HCT116 (cell line): ENCODE data around the gene DENND1C. TPM values are rescaled to one million over a fixed set of nuclear protein-coding genes. Genes with fewer than 3 reads are reported as not detected.

Experiments
- ATAC-seq: fragments of 200-7000 bp; cut with Tn5 transposase; 2 replicates; pipeline ENCODE4 v1.9.1; 2020; ENCODE audit warnings: mild to moderate bottlenecking, moderate library complexity
- BruUV-seq: library from RNA; stranded (reverse); fragments of 400-500 nt; replicated peaks from 2 replicates; lab custom pipeline; 2021; lab: Mats Ljungman, UMichigan
- CTCF ChIA-PET: fragments of 300-600 bp; sonication (Branson Sonifier 250); formaldehyde crosslinking; loops from one replicate; lab custom pipeline; 2021; ENCODE audit warnings: antibody characterized with exemption; lab: Charles Lee
- POLR2A ChIA-PET: fragments of 300-600, 350-600 bp; sonication (Branson Sonifier 250); formaldehyde crosslinking; loops from one replicate; lab custom pipeline; 2021; ENCODE audit warnings: antibody characterized with exemption; lab: Charles Lee
- RAD21 ChIA-PET, 2 experiments: fragments of 300-600 bp; sonication (Branson Sonifier 250); formaldehyde crosslinking; loops; one replicate each; lab custom pipeline; 2023; ENCODE audit warnings: low total read pairs in 2 of 2; ENCODE audit not compliant: uncharacterized antibody in 2 of 2, unreplicated experiment in 2 of 2, low non-redundant PET in 1 of 2; lab: Charles Lee
- DNase-seq: peaks from one replicate; pipeline ENCODE4 v3.0.0-alpha.2; 2010; ENCODE audit warnings: low read depth, low spot score
- H2AFZ ChIP-seq: fragments of 200-600 bp; shearing (Covaris generic), sonication (generic); 2 replicates; pipeline ENCODE4 v1.6.1; 2017; ENCODE audit warnings: low read depth, mixed run types, mixed read lengths, antibody characterized with exemption, low read length; ENCODE audit not compliant: poor library complexity, severe bottlenecking
- H3K27ac ChIP-seq: 2 replicates; pipeline ENCODE4 v1.5.1; 2012; ENCODE audit warnings: low read depth, low read length
- H3K27me3 ChIP-seq: fragments of 200-600 bp; sonication (generic); 2 replicates; pipeline ENCODE4 v1.6.1; 2016; ENCODE audit warnings: mixed run types, low read length, mixed read lengths; ENCODE audit not compliant: insufficient read depth
- H3K36me3 ChIP-seq, 2 experiments: fragments of 200-500 bp in 1 of 2; fragments of 200-600 bp in 1 of 2; sonication (Bioruptor generic) in 1 of 2; sonication (generic) in 1 of 2; 2 replicates each; pipeline versions ENCODE4 v1.5.1 to v1.6.1; 2014 to 2016; ENCODE audit warnings: low read length in 2 of 2, inconsistent platforms in 1 of 2, mixed read lengths in 1 of 2, mixed run types in 1 of 2; ENCODE audit not compliant: insufficient read depth in 2 of 2, control insufficient read depth in 1 of 2
- H3K4me1 ChIP-seq, 2 experiments: fragments of 200-600 bp in 1 of 2; sonication (generic) in 1 of 2; 2 replicates each; pipeline versions ENCODE4 v1.5.1 to v1.6.1; 2012 to 2017; ENCODE audit warnings: low read length in 2 of 2, inconsistent platforms in 1 of 2, mild to moderate bottlenecking in 1 of 2, mixed read lengths in 1 of 2, mixed run types in 1 of 2, moderate library complexity in 1 of 2; ENCODE audit not compliant: insufficient read depth in 2 of 2, control insufficient read depth in 1 of 2
- H3K4me2 ChIP-seq: fragments of 200-600 bp; sonication (generic); 2 replicates; pipeline ENCODE4 v1.6.1; 2017; ENCODE audit warnings: mixed run types, low read length, mixed read lengths
- H3K4me3 ChIP-seq, 2 experiments: fragments of 200-600 bp in 1 of 2; sonication (generic) in 1 of 2; replicated peaks in 1 of 2; 2 replicates each; pipeline ENCODE4 v1.5.1; 2011 to 2016; ENCODE audit warnings: low read length in 2 of 2, control low read depth in 1 of 2, low read depth in 1 of 2, mild to moderate bottlenecking in 1 of 2, mixed read lengths in 1 of 2, mixed run types in 1 of 2
- H3K79me2 ChIP-seq: fragments of 200-600 bp; sonication (generic); 2 replicates; pipeline ENCODE4 v1.6.1; 2017; ENCODE audit warnings: mild to moderate bottlenecking, mixed run types, low read length, moderate library complexity, mixed read lengths; ENCODE audit not compliant: insufficient read depth
- H3K9ac ChIP-seq: fragments of 200-600 bp; sonication (generic); 2 replicates; pipeline ENCODE4 v1.6.1; 2016; ENCODE audit warnings: low read length, mixed read lengths
- H3K9me2 ChIP-seq: fragments of 200-600 bp; sonication (generic), shearing (Covaris generic); 2 replicates; pipeline ENCODE4 v1.6.1; 2017; ENCODE audit warnings: mixed run types, mild to moderate bottlenecking, moderate library complexity; ENCODE audit not compliant: insufficient read depth
- H3K9me3 ChIP-seq, 2 experiments: fragments of 200-500 bp in 1 of 2; fragments of 200-600 bp in 1 of 2; sonication (Bioruptor generic) in 1 of 2; sonication (generic) in 1 of 2; 2 replicates each; pipeline ENCODE4 v1.6.1; 2014 to 2017; ENCODE audit warnings: low read length in 2 of 2, mixed read lengths in 2 of 2, inconsistent platforms in 1 of 2, low read depth in 1 of 2, mild to moderate bottlenecking in 1 of 2, mixed run types in 1 of 2, moderate library complexity in 1 of 2; ENCODE audit not compliant: control insufficient read depth in 1 of 2, insufficient read depth in 1 of 2
- H4K20me1 ChIP-seq: fragments of 200-600 bp; sonication (generic), shearing (Covaris generic); 2 replicates; pipeline ENCODE4 v1.6.1; 2017; ENCODE audit warnings: mixed run types, mild to moderate bottlenecking, moderate library complexity; ENCODE audit not compliant: insufficient read depth
- ATF3 ChIP-seq: IDR thresholded peaks from 2 replicates; pipeline ENCODE4 v1.6.1; 2012
- EZH2phosphoT487 ChIP-seq: fragments of 200-600 bp; IDR thresholded peaks from 2 replicates; pipeline ENCODE4 v1.6.1; 2018; ENCODE audit warnings: antibody characterized with exemption, borderline replicate concordance
- FOSL1 ChIP-seq: IDR thresholded peaks from 2 replicates; pipeline ENCODE4 v1.6.1; 2012; ENCODE audit warnings: low read depth
- JUND ChIP-seq: IDR thresholded peaks from 2 replicates; pipeline ENCODE4 v1.6.1; 2012
- POLR2A ChIP-seq: IDR thresholded peaks from 2 replicates; pipeline ENCODE4 v1.7.0; 2011; ENCODE audit warnings: borderline replicate concordance; ENCODE audit not compliant: insufficient read depth, insufficient read length; ENCODE audit errors: extremely low read depth
- SRF ChIP-seq: IDR thresholded peaks from 2 replicates; pipeline ENCODE4 v1.6.1; 2012; ENCODE audit warnings: low read depth
- TCF7L2 ChIP-seq: IDR thresholded peaks from 2 replicates; pipeline ENCODE4 v1.7.0; 2011; ENCODE audit warnings: borderline replicate concordance, inconsistent platforms; ENCODE audit not compliant: insufficient read depth, insufficient read length; ENCODE audit errors: extremely low read depth
- intact Hi-C: fragments of 100-400 bp; cut with micrococcal nuclease; formaldehyde crosslinking; loops from 2 replicates; pipeline ENCODE4 v1.10.0; 2022
- total RNA-seq: library from RNA; stranded (reverse); gene quantifications from one replicate; pipeline ENCODE4 v1.2.1, GENCODE V29; 2021; ENCODE audit not compliant: unreplicated experiment

The DENND1C gene
- total RNA-seq, 1 experiment from 2014 or later, result 0.54 TPM

- ChIA-PET RAD21 (no interaction called here), CTCF (no interaction called here), POLR2A (no interaction called here)
- H2AFZ ChIP-seq, result no peak overlapping the region
- no peak for TF ChIP-seq EZH2phosphoT487
- no peak for TF ChIP-seq FOSL1
- TF ChIP-seq POLR2A, result no peak
- TF ChIP-seq JUND, result no peak
- TF ChIP-seq, all 23 proteins: peak for 0
- peaks cover 8 to 27% of the 10 kb centered on the region in 2 experiments for H3K4me1 ChIP-seq
- no peaks in the 10 kb centered on the region for H3K9me2 ChIP-seq
- DNase-seq (no peak), ATAC-seq (no peak)
- no peak overlapping the region for H3K4me2 ChIP-seq
- intact Hi-C loops, result no loop called here
- no peaks in the 10 kb centered on the region for H3K79me2 ChIP-seq
- no peak overlapping the region for H3K9ac ChIP-seq
- no TSS peak for BruUV-seq
- H3K27ac ChIP-seq, result no peak overlapping the region
- no peaks in the 10 kb centered on the region for H3K27me3 ChIP-seq
- no peak overlapping the region for H3K4me3 ChIP-seq
- H3K36me3 ChIP-seq, result no peaks in the 10 kb centered on the region
- no peaks in the 10 kb centered on the region for H4K20me1 ChIP-seq
- no peaks in the 10 kb centered on the region for H3K9me3 ChIP-seq
Observed at GRCh38 chr19:6473647-6474046, 7.9 kb downstream of the DENND1C start.

- intact Hi-C loops, result no loop called here
- no peak for ATAC-seq
- CTCF ChIA-PET, result no interaction called here
Observed at GRCh38 chr19:6472713-6473112, 8.9 kb downstream of the DENND1C start.

More at GRCh38 chr19:6472713-6473112, 8.9 kb downstream of the DENND1C start:
- H4K20me1 ChIP-seq, result no peaks in the 10 kb centered on the region
- TF ChIP-seq ATF3 (no peak), TCF7L2 (no peak), FOSL1 (no peak), POLR2A (no peak), SRF (no peak)
- no peaks in the 10 kb centered on the region for H3K9me2 ChIP-seq
- no peak overlapping the region for H2AFZ ChIP-seq
- no peaks in the 10 kb centered on the region for H3K9me3 ChIP-seq
- H3K79me2 ChIP-seq, result no peaks in the 10 kb centered on the region
- H3K9ac ChIP-seq, result no peak overlapping the region
- DNase-seq, result no peak
- no peaks in the 10 kb centered on the region for H3K27me3 ChIP-seq
- POLR2A ChIA-PET, result no interaction called here
- H3K27ac ChIP-seq, result peak overlapping the region; percentile 8; the same call in 1 of the 2 replicates
- no peaks in the 10 kb centered on the region; a peak in 1 of 4 replicates for H3K36me3 ChIP-seq
- no TSS peak for BruUV-seq
- RAD21 ChIA-PET, result no interaction called here
- peaks cover 8 to 27% of the 10 kb centered on the region in 2 experiments for H3K4me1 ChIP-seq
- peak overlapping the region; percentile 11; the same call in 1 of the 2 replicates for H3K4me2 ChIP-seq
- no peak overlapping the region for H3K4me3 ChIP-seq
